ENCODE results near the gene OR51B2.
"Not testable (repeated sequence)": the region's sequence is repeated elsewhere in the genome, so short reads cannot be mapped to it uniquely, and the experiment has no call there.

Gene OR51B2, protein sequence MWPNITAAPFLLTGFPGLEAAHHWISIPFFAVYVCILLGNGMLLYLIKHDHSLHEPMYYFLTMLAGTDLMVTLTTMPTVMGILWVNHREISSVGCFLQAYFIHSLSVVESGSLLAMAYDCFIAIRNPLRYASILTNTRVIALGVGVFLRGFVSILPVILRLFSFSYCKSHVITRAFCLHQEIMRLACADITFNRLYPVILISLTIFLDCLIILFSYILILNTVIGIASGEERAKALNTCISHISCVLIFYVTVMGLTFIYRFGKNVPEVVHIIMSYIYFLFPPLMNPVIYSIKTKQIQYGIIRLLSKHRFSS

DNA sequence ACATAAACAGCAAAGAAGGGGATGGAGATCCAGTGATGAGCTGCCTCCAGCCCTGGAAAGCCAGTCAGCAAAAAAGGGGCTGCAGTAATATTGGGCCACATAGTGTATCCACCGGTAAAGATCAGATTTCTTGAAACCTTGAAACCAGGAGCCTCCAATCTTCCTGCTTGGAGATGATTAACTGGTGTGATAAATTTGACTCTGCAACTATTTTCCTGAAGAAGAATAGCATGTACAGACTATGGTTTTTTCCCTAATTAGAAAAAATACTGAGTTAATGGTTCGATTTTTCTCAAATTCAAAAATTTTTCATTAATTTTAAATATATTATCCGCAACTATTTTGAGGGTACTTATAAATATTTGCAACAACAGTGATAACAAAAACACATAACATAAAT, at the start of gene OR51B2:
Gene OR51B2 (minus strand): TSS at position 101 of the 400 bp plus-strand sequence. CDS start 0 bp downstream, at position 101.
- DNase-seq (ENCODE audit: low spot score): no peak

DNA sequence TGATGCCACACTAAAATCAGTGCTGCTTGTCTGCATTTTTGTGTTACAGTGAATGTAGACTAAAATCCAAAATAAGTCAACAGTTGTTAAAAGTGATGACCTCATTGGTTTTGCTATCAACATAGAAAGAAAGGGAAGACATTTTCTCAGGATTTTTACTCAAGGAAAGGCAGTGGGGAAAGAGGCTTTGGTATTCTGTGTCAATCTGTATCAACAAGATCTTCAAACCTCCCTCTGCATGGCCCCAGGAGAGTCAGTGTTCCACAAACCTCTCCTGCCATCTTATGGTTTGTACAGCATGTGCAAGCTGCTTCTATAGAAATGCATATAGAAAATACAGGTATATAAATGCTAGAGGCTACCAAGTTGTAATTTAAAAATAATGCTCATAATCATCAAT, 45.7 kb upstream of the OR51B2 start:
- DNase-seq (ENCODE audit: low spot score): no peak

DNA sequence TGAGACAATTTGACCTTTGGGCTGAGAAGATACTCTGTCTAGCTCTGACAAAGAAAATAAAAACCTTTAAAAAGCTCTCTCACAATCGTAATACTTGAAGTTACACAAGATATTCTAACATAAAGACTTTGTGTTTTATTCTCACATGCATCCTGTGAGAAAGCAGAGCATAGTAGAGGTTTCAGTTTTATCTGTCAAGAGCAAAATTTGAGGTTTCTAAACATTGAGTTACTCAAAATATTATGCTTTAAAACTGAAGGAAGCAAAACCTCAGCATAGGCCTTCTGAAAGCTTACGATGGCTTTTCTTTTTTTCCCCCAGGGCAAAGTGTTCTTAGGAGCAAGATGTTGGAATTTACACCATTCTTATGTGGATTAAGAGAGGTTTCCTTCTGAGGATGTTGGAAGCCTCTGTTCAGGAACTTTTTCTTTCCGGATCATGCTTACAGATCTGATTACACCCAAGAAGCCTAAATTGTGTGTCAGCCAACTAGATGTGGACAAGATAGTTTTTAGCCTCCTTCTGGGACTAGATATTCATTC, 44.5 kb upstream of the OR51B2 start:
- DNase-seq (ENCODE audit: low spot score): no peak

DNA sequence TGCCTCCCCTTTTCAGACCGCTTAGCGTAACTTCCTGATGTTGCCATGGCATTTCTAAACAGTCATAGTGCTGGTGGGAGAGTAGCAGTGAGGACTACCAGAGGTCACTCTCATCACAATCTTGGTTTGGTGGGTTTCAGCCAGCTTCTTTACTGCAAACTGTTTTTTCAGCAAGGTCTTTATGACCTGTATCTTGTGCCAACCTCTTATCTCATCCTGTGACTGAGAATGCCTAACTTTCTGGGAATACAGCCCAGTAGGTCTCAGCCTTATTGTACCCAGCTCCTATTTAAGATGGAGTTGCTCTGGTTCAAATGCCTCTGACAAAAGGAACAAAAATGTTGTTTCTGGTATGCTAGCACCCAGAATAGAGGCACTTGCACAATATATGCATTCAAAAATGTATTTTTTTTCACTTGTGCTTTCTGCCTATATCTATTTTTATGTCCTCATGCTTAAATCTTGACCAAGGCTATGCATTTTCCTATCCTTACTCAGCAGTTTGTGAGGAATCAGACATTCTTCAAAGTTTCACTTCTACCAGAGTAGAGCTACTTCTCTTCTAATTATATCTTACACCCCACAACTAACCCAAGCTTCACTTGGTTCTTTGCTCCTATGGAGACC, 43.5 kb upstream of the OR51B2 start:
- DNase-seq (ENCODE audit: low spot score): no peak

DNA sequence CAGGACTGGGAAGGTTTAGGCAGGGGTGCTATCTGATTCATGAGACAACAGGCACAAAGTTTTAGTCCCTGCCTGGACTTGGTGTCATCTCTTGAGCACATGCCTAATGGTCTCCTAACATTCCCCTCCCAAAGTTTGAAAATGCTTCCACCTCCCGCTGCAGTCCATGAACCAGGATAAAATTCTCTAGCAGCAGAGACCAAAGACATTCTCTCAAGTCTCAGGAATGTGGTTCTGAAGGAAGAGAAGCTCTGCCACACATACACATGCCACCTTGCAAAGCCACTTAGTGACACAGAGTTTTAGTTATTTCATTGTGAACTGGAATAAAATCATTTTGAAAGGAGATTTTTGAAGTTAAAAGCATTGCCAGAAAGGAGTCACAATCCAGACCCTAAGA, 42.8 kb upstream of the OR51B2 start:
- DNase-seq (ENCODE audit: low spot score): no peak

DNA sequence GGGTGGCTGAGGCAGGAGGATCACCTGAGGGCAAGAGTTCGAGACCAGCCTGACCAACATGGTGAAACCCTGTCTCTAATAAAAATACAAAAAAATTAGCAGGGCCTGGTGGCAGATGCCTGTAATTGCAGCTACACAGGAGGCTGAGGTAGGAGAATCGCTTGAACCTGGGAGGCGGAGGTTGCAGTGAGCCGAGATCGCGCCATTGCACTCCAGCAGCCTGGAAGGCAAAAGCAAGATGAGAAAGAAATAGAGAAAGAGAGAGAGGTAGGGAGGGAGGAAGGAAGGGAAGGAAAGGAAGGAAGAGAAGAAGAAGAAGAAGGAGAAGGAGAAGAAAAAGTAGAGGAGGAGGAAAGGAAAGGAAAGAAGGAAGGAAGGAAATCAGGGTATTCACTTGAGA, 42.3 kb upstream of the OR51B2 start:
- DNase-seq (ENCODE audit: low spot score): not testable (repeated sequence)

DNA sequence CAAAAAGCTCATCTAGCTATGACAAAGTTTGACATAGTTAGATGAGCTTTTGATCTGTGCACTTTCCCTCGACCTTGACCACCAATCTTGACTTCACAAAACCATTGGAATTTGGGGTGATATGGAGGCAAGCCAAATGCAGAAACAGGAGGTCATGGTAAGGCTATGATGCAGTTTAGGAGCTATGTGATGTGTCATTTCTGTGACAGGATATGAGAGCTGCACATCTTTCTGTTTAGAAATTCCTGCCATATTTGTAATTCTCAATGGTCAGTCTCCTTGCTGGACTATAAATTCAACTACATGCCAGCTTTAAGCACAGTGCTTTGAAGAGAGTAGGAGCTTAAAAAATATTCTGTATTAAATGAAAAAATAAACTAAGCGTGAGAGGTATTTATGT, 40.1 kb upstream of the OR51B2 start:
- DNase-seq (ENCODE audit: low spot score): no peak

DNA sequence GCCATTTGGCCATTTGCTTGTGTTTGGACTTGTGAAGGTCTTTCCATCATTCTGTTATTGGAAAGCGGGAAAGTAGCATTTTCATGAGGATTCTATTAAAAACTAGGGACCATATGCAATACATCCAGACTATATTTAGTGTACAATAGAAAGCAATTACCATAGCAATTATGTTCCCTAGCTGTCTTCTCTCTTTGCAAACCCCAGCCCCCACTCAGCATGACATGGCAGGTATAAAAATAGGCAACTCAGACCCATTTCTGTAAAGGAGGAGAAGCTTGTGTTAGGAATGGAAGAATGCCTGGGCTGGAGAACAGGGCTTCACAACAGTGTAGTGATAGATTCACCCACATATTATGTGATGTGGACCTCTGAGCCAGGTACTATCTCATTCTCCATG, 39.6 kb upstream of the OR51B2 start:
- DNase-seq (ENCODE audit: low spot score): no peak

DNA sequence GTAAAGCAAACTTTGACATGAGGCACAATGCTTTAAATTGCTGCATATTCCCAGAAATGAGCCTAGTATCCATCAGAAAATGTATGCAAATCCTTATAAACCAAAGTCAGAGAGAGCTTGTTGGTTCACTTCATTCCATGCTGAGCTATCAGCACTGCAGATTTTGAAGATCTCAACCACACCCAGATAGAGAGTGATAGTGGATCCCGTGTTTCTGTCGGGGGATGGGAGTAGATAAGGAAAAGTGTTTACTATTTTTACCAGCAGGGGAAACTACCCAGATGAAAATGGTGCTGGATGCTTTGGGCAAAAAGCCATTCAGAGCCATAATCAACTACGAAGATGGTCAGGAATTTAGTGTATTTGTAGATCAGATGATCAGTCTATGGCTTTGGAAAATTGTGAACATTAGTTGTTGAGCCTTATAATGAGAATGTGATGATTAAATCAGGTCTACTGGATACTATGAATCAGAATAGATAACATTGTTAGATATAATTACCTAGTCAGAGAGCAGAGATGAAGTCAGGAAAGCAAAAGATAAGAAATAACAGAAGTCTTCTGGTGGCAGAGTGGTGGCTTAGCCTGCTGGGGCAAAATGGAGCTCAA, 38.0 kb upstream of the OR51B2 start:
- no peak for DNase-seq (ENCODE audit: low spot score)

DNA sequence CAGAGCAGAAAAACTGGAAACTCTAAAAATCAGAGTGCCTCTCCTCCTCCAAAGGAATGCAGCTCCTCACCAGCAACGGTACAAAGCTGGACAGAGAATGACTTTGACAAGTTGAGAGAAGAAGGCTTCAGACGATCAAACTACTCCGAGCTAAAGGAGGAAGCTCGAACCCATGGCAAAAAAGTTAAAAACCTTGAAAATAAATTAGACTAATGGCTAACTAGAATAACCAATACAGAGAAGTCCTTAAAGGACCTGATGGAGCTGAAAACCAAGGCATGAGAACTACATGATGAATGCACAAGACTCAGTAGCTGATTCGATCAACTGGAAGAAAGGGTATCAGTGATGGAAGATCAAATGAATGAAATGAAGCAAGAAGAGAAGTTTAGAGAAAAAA, 31.9 kb upstream of the OR51B2 start:
- not testable (repeated sequence) for DNase-seq (ENCODE audit: low spot score)

DNA sequence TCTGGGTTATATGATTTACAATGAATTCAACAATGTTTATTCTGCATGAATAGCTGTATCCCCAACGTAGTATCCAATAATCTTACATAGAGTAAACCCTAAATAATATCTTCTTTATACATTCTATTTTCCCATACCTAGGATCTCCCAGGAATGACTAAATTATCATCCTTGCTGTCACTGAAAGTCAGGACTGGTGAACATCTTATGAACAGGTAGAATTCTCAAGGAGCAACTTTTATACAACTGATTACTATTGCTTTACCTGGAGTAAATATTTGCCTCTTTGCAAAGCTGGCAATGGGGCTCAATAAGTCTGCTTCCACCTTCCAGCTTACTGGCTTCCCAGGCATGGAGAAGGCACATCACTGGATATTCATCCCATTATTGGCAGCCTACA, 27.1 kb upstream of the OR51B2 start, which contains the start of gene OR51B6:
Gene OR51B6 (plus strand): TSS at position 301 of the 400 bp plus-strand sequence. CDS start 0 bp downstream, at position 301.
- DNase-seq (ENCODE audit: low spot score): no peak

DNA sequence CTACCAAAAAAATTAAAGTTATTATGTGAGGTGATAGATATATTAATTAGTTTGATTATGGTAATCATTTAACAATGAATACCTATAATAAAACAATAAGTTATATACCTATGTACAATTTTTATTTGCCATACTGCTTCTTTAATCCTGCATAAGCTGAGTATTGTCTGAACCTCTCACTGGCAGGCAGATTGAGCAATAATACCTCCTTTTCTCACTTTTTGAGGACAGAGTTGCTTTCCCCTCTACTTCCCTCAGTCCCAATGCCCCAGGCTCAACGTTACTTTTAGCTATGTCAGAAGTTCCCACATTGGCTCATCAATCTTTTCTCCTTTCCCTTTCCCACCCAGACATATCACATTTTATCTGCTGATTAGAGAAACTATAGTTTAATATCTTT, 25.5 kb upstream of the OR51B2 start:
- no peak for DNase-seq (ENCODE audit: low spot score)

DNA sequence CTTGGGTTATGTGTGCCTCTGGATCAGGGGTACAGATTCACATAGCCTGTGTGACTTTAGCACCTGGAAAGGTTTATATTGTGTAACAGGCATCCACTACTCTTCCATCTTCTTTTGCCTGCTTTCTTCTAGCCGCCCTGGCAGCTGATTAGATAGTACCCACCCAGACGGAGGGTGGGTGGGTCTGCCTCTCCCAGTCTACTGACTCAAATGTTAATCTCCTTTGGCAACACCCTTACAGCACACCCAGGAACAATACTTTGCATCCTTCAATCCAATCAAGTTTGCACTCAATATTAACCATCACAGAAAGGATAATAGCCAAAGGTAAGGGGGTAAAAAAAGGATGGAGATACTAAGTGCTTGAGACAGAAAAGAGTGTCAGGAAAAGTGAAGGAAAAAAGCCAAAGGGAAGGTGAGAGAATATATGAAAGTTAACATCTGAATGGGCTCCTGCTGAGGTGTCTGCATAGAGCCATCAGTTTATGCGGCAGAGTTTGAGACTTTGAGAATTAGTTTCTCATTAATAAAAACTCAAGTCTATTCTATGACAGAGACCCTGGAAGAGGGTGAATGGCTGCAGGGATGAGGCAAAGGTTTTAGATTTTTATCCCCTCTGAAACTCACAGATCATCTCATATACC, 24.6 kb upstream of the OR51B2 start:
- DNase-seq (ENCODE audit: low spot score): no peak

DNA sequence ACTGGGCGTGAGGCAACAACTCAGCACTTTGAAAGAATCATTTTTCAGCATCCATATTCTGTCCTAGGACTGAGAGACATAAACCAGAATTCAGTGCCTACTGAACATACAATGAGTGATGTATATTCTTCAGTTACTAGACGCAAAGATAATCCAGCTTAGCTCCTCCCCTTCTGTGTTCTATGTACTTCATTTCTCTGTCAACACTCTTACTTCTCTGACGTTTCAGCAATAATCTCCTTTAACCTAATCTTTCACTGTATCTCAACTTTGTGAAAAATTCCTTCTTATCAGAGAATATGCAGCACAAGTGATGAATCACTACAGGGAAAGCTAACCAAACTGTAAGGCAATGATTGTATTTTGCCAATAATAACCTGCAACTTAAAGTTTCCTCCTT, 21.7 kb upstream of the OR51B2 start:
- DNase-seq (ENCODE audit: low spot score): no peak

DNA sequence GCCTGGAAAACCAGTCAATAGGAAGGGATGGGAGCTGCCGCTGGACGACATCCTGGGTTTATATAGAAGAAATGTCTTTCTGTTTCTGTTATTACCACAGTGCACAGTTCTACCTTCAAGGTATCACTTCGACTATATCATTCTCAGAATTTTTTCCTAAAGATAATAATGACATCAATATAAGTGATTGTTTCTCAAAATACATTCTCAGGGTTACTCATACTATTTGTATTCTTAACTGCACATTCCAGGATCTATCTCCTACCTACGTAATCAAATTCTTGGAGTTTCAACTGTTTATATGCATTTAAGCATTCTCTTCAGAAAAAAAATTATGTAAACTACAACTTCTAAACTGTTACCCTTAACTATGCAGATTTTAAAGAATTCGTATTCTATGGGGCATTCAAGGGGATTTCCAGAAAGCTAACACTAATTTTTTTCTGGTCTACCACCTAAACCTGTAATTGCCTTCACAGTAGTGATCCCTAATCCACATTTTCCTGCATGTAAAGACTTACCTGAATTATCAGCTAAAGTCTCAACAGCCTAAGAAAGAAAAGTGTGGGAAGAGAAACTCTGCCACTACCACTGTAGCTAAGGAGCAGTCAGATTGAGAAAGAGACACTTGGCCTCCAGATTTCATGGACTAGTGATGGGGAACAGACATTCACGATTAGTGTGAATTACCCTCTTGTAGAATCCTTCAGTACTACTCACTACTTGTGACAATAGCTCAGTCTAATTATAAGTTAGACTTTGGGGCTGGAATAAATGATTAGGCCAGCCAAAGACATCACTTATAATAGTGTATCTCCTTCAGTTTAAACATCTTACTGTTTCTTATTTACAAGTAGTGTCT, 19.6 kb upstream of the OR51B2 start, which contains the start of gene OR51B5:
Gene OR51B5 (minus strand): TSS at position 51 of the 862 bp plus-strand sequence. CDS start 0 bp downstream, at position 51.
- DNase-seq (ENCODE audit: low spot score): no peak

DNA sequence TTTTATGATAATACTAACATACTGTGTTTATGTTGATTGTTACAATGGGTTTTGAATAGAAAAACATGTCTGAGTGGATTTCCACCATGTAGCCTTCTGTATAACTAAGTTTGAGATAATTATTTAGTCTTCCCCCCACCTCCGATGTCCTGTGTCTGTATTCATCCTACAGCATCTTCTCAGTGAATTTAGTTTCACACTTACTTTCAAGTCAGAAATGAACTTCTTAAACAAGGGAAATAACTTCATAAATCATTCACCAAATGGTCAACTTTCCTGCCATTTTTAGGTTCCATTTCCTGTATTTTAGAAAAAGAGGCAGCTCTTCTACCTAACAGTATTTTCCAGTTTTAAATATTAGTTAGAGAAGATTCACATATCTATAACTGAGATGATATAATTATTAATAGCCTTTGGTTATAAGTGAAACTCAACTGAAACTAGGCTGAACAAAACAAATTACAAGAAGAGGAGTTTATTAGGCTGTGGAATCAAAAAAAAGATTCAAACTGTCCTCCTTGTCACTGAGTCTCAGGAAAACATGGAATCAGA, 15.8 kb upstream of the OR51B2 start:
- DNase-seq (ENCODE audit: low spot score): no peak

DNA sequence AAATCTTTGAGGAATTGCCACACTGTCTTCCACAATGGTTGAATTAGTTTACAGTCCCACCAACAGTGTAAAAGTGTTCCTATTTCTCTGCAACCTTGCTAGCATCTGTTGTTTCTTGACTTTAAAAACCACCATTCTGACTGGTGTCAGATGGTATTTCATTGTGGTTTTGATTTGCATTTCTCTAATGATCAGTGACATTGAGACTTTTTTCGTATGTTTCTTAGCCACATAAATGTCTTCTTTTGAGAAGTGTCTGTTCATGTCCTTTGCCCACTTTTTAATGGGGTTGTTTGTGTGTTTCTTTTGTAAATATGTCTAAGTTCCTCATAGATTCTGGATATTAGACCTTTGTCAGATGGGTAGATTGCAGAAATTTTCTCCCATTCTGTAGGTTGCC, 13.2 kb upstream of the OR51B2 start:
- DNase-seq (ENCODE audit: low spot score): not testable (repeated sequence)

DNA sequence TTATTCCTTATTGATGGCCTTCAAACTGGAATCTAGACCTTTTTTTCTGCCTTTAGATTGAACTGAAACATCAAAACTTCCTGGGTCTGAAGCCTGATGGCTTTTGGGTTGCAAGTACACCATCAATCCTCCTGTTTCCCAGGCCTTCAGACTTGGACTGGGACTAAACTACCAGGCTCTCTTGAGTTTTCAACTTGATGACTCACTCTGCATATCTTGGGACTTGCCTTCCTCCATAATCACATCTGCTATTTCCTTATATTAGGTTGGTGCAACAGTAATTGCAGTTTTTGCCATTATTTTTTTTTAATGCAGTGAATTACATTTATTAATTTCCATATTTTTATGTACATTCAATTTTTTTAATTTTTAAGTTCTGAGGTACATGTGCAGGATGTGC, 12.2 kb upstream of the OR51B2 start:
- no peak for DNase-seq (ENCODE audit: low spot score)

DNA sequence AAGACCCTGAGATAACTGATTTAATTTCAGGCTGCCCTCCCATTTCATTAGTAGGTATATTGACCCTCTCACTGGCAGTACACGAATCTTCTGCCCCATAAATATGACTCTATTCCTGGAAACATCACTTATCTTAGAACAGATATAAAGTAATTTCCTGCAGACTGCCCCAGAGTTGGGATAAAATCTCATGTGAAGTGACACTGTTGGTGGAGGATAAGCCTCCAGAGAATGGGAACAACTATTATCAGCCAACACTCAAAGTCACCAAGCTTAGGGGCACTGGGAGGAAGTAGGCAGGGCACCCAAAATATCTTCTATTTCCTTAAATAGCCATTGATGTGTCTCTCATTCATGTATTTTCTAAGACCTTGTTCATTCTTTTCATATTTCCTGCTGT, 11.1 kb upstream of the OR51B2 start:
- DNase-seq (ENCODE audit: low spot score): no peak

DNA sequence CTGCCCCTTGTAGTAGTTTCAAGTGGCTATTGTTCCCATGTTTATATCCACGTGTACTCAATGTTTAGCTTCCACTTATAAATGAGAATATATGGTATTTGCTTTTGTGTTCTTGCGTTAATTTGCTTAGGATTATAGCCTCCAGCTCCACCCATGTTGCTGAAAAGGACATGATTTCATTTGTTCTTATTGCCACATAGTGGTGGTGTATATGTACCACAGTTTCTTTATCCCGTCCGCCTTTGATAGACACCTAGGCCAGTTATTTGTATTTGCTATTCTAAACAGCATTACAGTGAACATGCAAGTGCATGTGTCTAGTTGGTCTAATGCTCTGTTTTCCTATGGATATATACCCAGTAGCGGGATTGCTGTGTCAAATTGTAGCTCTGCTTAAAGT, 6.8 kb downstream of the OR51B2 start:
- DNase-seq (ENCODE audit: low spot score): no peak

Data from COLO829 (cell line).